Effector CD8-positive, alpha-beta T cell (primary cell): ENCODE results near the gene PKP4.

Experiments
- DNase-seq: peaks from one replicate; lab custom pipeline; 2025; lab: John Stamatoyannopoulos, UW

PKP4 gene

GRCh38 chr2:158499383-158499782 lies 42.6 kb downstream of the PKP4 start:
- no peak for DNase-seq

- no peak for DNase-seq
Measured at GRCh38 chr2:158500333-158500732, 43.6 kb downstream of the PKP4 start.

- no peak for DNase-seq
Measured at GRCh38 chr2:158501301-158501700, 44.5 kb downstream of the PKP4 start.

- DNase-seq: no peak
Measured at GRCh38 chr2:158502974-158503373, 46.2 kb downstream of the PKP4 start.

- no peak for DNase-seq
Measured at GRCh38 chr2:158504088-158504487, 47.3 kb downstream of the PKP4 start.

GRCh38 chr2:158505448-158505934 lies 48.7 kb downstream of the PKP4 start:
- DNase-seq: no peak

- DNase-seq: no peak
Measured at GRCh38 chr2:158507141-158507540, 50.4 kb downstream of the PKP4 start.

GRCh38 chr2:158507679-158508078 lies 50.9 kb downstream of the PKP4 start:
- no peak for DNase-seq

- DNase-seq: no peak
Measured at GRCh38 chr2:158509928-158510797, 53.4 kb downstream of the PKP4 start.

- no peak for DNase-seq
Measured at GRCh38 chr2:158510887-158511286, 54.1 kb downstream of the PKP4 start.

- no peak for DNase-seq
Measured at GRCh38 chr2:158511706-158512105, 55.0 kb downstream of the PKP4 start.

GRCh38 chr2:158512323-158512722 lies 55.6 kb downstream of the PKP4 start:
- no peak for DNase-seq

- DNase-seq: no peak
Measured at GRCh38 chr2:158513841-158514240, 57.1 kb downstream of the PKP4 start.

- DNase-seq: no peak
Measured at GRCh38 chr2:158518084-158518483, 61.3 kb downstream of the PKP4 start.

GRCh38 chr2:158519481-158519880 lies 62.7 kb downstream of the PKP4 start:
- DNase-seq: no peak

- DNase-seq: no peak
Measured at GRCh38 chr2:158529379-158530259, 72.9 kb downstream of the PKP4 start.

GRCh38 chr2:158530829-158531228 lies 74.1 kb downstream of the PKP4 start:
- DNase-seq: no peak

- DNase-seq: no peak
Measured at GRCh38 chr2:158533009-158533408, 76.3 kb downstream of the PKP4 start.

GRCh38 chr2:158539176-158540005 lies 82.6 kb downstream of the PKP4 start:
- DNase-seq: no peak

- no peak for DNase-seq
Measured at GRCh38 chr2:158542577-158542976, 85.8 kb downstream of the PKP4 start.

- DNase-seq: no peak
Measured at GRCh38 chr2:158543957-158544356, 87.2 kb downstream of the PKP4 start.

- DNase-seq: no peak
Measured at GRCh38 chr2:158544998-158545397, 88.2 kb downstream of the PKP4 start.
